Omental fat pad (tissue), 4 donors: ENCODE data around the gene DIABLO. TPM values are rescaled to one million over a fixed set of nuclear protein-coding genes. Genes with fewer than 3 reads are reported as not detected.
"Not testable (repeated sequence)": the region's sequence is repeated elsewhere in the genome, so short reads cannot be mapped to it uniquely, and the experiment has no call there.

Experiments used
- ATAC-seq: fragments of 150-250 bp; one replicate; pipeline ENCODE4 v1.9.1; 2016; ENCODE audit warnings: mild to moderate bottlenecking, moderate library complexity; ENCODE audit not compliant: low FRiP score
- DNase-seq: peaks from one replicate; pipeline ENCODE4 v3.0.0-alpha.2; 2019; ENCODE audit warnings: low spot score
- CTCF ChIP-seq, 3 donors: fragments of 450-650 bp; IDR thresholded peaks; one replicate each; pipeline ENCODE4 v1.5.1; 2016 to 2017; ENCODE audit warnings: antibody characterized with exemption in 3 of 3, mild to moderate bottlenecking in 3 of 3, moderate library complexity in 2 of 3
- total RNA-seq, 4 donors: library from RNA; depleted of rRNA; stranded (reverse); fragments of >200 nt; gene quantifications; one replicate each; pipeline ENCODE4 v1.1.0, GENCODE V29; 2016

DIABLO gene
- total RNA-seq, 4 donors from 2014 or later: 40.7 to 54.3 (median 48.7) TPM

DNA sequence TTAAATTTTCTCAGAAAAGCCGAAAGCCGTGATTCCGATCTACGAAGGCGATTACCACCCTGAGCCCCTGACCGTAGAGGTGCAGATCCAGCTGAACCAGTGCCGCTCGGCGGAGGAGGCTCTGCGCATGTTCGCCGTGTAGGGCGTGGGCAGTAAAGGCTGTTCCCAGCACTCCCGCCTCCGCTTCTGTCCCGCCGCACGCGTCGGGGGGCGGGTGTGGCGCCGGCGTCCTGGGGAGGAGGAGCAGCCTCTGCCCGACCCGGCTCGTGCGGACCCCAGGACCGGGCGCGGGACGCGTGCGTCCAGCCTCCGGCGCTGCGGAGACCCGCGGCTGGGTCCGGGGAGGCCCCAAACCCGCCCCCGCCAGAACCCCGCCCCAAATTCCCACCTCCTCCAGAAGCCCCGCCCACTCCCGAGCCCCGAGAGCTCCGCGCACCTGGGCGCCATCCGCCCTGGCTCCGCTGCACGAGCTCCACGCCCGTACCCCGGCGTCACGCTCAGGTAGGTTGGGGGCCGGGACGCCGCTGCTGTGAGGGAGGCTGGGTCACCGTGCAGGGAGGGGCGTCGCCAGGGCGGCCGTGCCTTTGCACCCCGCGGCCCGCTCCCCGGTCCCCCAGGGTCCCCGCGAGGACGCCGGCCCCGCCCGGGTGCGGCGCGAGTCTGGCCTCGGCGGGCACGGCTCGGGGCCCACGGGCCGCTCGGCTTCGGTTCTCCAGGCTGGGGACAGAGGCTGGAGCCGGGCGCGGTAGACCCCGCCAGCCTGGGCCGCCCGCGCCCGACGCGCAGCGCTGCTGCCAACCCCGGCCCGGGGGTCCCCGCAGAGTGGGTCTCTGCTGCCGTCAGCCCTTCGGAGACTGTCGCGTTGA, 22.3 kb downstream of the DIABLO start, which contains the start of gene B3GNT4:
Gene B3GNT4 (plus strand): TSS at position 409 of the 866 bp plus-strand sequence. CDS start 910 bp downstream, outside the sequence.
- TF ChIP-seq CTCF (IDR thresholded peaks at IDR 0.05): no peak
- ATAC-seq (peak; percentile 79), DNase-seq (no peak)

- ATAC-seq, DNase-seq: not testable (repeated sequence)
Measured at GRCh38 chr12:122202811-122203210, 23.0 kb downstream of the DIABLO start.

DNA sequence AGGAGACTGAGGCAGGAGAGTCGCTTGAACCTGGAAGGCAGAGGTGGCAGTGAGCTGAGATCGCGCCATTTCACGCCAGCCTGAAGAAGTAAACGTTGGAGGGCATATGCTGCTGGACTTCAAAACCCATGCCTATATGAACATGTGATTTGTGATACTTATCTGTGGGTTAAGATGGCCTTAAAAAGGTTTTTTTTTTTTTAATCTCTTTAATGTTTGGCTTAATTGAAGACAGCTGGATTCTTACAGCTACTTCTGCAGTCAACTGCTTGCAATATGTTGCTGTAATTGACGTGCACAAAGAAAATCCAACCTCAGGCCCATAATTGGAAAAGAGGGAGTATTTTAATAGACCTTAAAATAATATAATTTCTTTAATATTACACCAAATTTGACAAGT, 23.8 kb downstream of the DIABLO start:
- TF ChIP-seq CTCF (IDR thresholded peaks at IDR 0.05): no peak
- ATAC-seq (no peak), DNase-seq (no peak)

GRCh38 chr12:122201381-122201780, 24.5 kb downstream of the DIABLO start:
- DNase-seq: no peak
- ATAC-seq: no peak
- TF ChIP-seq CTCF (IDR thresholded peaks at IDR 0.05): no peak

DNA sequence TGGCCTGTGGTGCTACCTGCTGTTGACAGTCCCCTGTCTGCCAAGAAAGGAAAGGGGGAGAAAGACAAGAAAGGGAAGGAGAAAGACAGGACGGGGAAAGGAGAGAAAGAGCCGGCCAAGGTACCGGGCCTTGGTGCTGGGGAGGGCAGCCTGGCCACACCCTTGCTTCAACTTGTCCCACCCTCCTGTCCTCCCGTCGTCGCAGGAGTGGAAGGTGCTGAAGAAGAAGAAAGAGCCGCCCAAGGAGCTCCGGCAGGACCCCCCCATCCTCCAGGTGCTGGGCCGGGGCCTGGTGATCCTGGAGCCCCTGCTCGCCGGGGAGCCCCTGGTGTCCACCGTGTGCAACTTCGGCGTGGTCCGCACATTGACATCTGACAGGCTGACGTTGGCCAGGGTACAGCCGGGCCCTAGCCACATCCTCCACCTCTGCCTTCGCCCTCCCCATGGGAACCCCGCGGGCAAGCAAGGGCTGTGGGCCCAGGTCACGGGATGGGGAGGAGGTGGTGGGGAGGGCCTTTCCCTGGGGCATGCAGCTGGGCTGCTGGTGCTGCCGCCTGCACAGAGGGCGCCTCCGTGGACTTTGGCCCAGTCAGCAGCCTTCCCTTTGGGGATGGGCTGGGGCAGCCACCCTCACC, 25.2 kb downstream of the DIABLO start:
- no peak for TF ChIP-seq CTCF (IDR thresholded peaks at IDR 0.05)
- no peak for DNase-seq
- ATAC-seq: no peak

GRCh38 chr12:122199484-122200355, 26.1 kb downstream of the DIABLO start:
- DNase-seq: no peak
- ATAC-seq: no peak
- TF ChIP-seq CTCF (IDR thresholded peaks at IDR 0.05): no peak

DNA sequence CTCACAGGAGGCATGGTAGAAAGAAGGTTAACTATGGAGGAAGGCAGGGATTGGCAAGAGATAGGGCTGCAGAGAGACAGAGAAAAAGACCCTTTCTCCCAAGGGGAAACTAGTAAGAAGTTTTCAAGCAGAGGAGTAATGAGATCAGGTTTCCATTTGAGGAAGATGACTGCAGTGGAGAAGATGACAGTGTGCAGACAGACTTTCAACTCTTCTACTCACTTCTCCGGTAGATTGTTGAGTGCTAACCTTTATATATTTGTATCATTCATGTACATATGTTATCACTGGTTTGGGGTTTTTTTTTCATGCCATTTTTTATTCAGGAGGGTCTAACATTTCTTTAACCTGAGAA, 28.3 kb downstream of the DIABLO start:
- no peak for TF ChIP-seq CTCF (IDR thresholded peaks at IDR 0.05)
- ATAC-seq (no peak), DNase-seq (no peak)
